ENCODE measurements around the gene GHRH.

GHRH gene

DNA sequence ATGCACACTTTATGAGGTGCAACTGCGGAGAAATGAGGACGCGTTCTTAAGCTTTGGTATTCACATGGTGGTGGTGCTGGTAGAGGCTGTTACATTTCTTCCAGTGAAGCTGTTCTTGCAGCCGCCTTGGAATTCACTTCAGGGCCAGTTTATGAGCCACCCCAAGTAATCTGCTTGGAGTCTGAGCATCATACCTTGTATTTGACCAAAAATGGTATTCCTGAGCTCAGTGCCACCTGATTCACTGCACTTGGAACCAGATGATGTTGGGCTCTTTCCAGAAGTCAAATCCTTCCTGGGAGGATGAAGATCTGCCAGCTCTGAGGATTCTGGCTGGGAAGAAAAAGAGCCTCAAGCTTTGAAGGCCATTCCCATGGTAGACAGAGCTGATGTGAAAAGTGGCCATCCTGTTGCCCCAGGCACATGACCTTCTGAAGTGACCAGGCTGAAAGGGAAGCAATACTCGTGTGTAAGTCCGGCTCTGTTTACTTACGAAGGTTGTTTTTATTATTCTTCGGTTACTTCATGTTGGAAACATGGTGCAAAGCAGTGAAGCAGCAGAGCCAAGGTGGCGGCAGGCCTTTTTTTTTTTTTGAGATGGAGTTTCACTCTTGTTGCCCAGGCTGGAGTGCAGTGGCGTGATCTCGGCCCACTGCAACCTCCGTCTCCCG is 35.6 kb upstream of the GHRH start:
- TF ChIP-seq, protein P1, sequence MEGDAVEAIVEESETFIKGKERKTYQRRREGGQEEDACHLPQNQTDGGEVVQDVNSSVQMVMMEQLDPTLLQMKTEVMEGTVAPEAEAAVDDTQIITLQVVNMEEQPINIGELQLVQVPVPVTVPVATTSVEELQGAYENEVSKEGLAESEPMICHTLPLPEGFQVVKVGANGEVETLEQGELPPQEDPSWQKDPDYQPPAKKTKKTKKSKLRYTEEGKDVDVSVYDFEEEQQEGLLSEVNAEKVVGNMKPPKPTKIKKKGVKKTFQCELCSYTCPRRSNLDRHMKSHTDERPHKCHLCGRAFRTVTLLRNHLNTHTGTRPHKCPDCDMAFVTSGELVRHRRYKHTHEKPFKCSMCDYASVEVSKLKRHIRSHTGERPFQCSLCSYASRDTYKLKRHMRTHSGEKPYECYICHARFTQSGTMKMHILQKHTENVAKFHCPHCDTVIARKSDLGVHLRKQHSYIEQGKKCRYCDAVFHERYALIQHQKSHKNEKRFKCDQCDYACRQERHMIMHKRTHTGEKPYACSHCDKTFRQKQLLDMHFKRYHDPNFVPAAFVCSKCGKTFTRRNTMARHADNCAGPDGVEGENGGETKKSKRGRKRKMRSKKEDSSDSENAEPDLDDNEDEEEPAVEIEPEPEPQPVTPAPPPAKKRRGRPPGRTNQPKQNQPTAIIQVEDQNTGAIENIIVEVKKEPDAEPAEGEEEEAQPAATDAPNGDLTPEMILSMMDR (IDR thresholded peaks at IDR 0.05; ENCODE audit: low read depth, low read length): no peak
- DNase-seq (ENCODE audit: extremely low read depth, low read depth): no peak

DNA sequence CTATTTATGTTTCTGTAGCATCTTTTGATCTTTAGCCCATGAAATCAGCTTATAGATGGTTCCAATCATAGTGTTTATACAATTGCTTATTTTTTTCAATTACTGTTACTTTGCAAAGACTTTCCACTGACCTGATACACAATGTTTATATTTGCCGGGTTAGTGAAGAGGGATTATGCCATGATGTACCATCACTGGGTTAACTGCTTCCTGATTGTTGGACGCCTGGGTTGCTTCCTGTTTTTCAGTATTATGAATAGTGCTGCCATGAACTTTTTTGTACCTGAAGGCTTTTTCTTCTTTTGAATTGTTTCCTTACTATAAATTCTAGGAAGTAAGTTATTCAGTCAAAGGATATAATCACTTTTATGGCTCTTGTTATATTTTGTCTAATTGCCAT is 34.8 kb upstream of the GHRH start:
- no peak for DNase-seq (ENCODE audit: extremely low read depth, low read depth)
- TF ChIP-seq, protein P1 (IDR thresholded peaks at IDR 0.05; ENCODE audit: low read depth, low read length): no peak

DNA sequence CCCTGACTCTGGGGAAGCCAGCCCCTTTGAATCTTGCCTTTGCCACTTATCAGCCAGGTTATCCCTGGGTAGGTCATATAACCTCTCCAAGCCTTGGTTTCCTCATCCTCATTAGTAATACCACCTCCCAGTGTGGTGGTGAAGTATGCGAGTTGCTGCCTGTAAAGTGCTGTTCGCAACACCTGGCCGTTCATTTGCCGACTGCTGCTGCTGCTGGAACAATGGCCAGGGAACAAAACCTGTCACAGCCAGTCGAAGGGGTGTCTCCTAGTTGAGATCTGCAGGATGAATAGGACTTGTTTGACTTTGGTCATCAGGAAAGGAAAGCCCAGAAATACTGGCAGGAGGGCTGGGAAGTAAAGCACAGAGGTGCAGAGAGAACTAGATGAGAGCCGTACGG is 34.0 kb upstream of the GHRH start:
- TF ChIP-seq, protein P1 (IDR thresholded peaks at IDR 0.05; ENCODE audit: low read depth, low read length): no peak
- no peak for DNase-seq (ENCODE audit: extremely low read depth, low read depth)

DNA sequence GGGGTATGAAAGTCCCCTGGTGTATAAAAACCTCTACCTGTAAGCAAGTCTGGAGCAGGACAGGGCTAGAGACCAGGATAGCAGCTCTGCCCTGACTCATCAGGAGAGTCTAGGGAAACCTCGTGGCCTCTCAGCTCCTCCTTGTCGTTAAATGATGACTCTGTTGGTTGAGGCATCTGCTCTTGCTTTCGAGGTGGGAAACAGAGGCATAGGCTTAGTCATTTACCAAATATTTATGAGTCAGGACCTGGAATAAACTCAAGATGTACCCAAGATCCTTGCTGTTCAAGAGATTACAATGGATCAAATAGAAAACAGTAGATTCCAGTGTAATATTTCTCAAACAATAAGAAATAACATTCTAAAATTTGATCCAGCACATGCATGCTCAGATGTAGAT is 33.4 kb upstream of the GHRH start:
- TF ChIP-seq, protein P1 (IDR thresholded peaks at IDR 0.05; ENCODE audit: low read depth, low read length): no peak
- peak; percentile 82 for DNase-seq (ENCODE audit: extremely low read depth, low read depth)

DNA sequence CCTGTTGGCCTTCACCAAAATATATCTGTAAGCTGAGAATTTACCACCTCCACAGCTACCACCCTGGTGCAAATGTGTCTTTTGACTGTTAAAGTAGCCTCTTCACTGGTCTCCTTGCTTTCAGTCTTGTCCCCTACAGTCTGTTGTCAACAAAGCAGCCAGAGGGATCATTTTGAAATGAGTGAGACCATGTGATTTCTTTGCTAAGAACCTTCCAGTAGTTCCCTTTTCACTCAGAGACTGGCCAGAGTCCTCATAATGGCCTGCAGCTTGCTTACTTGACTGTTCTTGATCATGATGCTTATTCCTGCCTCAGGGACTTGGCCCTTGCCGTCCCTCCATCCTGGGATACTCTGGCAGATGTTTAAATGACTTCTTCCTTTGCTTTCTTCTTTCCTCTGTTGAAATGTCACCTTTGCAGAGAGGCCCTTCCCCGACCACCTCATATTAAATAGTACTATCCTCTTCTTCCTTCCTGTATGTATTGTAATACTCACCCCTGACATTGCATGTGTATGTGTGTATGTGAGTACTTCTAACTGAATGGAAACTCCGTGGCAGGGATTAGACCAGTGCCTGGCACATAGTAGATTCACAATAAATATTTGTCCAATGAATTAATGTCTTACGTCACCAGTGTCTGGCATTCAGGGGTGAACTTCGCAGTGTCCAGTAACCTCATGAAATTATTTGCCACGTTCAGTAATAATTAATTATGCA is 32.8 kb upstream of the GHRH start:
- DNase-seq (ENCODE audit: extremely low read depth, low read depth): no peak
- TF ChIP-seq, protein P1 (IDR thresholded peaks at IDR 0.05; ENCODE audit: low read depth, low read length): no peak

DNA sequence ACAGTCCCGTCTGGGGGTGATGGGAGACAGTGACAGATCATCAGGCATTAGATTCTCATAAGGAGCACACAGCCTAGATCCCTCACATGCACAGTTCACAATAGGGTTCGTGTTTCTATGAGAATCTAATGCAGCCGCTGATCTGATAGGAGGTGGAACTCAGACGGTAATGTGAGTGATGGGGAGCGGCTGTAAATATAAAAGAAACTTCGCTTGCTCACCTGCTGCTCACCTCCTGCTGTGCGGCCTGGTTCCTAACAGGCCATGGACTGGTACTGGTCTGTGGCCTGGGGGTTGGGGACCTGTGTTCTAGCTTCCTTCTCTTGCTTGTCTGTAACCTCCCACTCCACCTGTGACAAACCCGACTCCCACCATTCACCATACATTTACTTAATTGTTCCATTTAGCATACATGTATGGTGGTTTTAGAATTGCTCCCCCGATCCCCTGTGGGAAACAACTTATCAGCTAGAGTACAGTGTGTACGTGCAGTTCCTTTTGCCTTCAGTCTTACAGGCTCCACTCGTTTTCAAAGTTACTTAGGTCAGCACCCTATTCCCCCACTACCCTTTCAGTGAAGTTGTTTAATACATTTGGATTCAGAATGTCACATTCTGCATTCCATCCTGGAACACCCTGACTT is 31.8 kb upstream of the GHRH start:
- TF ChIP-seq, protein P1 (IDR thresholded peaks at IDR 0.05; ENCODE audit: low read depth, low read length): no peak
- no peak for DNase-seq (ENCODE audit: extremely low read depth, low read depth)

DNA sequence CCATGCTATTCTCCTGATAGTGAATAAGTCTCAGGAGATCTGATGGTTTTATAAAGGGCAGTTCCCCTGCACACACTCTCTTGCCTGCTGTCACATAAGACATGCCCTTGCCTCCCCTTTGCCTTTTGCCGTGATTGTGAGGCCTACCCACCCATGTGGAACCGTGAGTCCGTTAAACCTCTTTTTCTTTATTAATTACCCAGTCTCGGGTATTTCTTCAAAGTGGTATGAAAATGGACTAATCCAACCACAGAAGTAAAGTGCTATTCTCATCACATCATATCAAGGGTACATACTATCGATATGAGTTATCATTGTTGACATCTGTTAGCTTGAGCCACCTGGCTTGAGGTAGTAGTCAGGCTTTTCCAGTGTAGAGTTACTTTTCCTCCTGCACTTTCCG is 30.1 kb upstream of the GHRH start:
- DNase-seq (ENCODE audit: extremely low read depth, low read depth): no peak
- TF ChIP-seq, protein P1 (IDR thresholded peaks at IDR 0.05; ENCODE audit: low read depth, low read length): no peak

All from AG09319 (cell line).